ENCODE measurements around the gene RCVRN.
"Not testable (repeated sequence)": the region's sequence is repeated elsewhere in the genome, so short reads cannot be mapped to it uniquely, and the experiment has no call there.

The RCVRN gene

DNA sequence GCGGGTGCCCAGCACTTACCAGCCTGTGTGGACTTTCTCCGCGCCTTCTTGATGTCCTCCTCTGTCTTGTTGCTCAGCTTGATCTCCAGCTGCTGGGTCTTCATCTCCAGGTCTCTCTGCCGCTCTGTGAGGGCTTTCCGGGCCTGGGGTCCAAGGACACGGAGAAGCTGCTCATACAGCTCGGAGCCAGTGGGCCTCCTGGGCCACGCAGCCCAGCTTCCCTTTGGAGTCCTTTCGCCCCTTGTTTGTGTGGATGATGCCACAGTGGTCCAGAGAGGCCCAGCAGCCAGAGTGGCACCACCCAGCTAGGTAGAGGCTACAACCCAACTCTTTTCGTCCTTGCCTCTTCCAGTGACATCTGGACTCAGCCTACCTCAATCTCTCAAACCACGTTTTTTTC lies 20.4 kb upstream of the RCVRN start:
- DNase-seq (ENCODE audit: low spot score), result no peak
- no peak for TF ChIP-seq CTCF (IDR thresholded peaks at IDR 0.05)
- no peak overlapping the region for H3K4me3 ChIP-seq

DNA sequence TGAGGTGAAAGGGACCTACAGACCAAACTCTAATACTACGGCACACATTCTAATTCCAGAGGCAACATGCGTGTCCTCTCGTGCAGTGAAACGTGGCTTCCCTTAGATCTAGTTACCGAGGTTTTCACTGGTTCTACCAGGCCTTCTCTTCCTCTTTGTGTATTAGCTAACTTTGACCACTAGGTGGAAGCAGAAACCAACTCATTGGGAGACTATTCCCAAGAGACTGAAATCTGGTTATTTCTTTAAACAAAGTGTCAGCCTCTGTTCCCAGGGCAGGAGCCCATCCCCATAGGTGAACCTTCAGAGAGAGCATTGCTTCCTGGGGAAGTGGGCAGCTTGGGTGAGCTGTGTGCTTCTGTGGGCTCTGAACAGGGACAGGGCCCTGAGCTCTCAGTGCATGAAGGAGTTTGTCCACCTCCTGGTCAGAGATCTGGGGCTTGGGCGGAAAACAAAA lies 19.7 kb upstream of the RCVRN start:
- TF ChIP-seq CTCF (IDR thresholded peaks at IDR 0.05), result peak; percentile 78
- H3K27ac ChIP-seq, result no peak overlapping the region
- DNase-seq (ENCODE audit: low spot score), result no peak
- H3K4me3 ChIP-seq, result no peak overlapping the region

More for the DNA sequence above, 20.4 kb upstream of the RCVRN start:
- H3K27ac ChIP-seq, result no peak overlapping the region

DNA sequence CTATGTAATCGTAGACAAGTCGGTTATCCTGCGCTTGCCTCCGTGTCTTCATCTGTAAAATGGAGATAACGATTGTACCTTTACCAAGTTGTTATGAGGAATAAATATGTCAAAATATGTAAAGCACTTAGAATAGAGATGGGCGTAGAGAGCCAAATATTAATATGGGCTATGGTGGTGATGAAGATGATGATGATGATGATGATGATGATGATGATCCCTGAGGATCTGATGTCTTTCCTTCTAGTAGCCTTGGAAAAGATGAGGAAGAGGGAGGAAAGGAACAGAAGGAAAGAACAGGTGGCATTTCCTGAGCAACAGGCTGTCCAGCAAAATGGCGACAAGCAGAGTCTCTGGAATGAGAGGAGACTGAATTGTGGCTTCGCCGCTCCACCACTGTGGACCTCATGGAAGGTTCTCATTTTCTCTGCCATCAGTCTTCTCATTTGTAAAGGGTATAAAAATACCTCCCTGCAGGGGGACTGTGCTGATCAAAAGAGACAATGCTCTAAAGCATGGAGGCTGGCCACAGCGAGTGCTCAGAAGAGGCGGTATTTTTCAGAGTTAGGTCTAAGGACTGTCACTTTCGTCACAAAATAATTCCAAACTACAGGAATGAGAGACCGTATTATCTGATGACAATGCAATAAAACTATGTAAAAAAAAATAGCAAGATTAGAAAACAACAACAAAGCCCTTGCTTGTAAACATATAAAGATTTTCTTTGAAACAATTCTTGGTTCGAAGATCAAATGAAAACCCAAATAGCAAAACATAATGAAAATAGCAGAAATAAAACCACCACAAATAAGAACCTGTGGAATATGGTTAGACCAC lies 17.2 kb upstream of the RCVRN start:
- no peak for TF ChIP-seq CTCF (IDR thresholded peaks at IDR 0.05)
- H3K27ac ChIP-seq, result no peak overlapping the region
- no peak overlapping the region for H3K4me3 ChIP-seq
- no peak for DNase-seq (ENCODE audit: low spot score)

DNA sequence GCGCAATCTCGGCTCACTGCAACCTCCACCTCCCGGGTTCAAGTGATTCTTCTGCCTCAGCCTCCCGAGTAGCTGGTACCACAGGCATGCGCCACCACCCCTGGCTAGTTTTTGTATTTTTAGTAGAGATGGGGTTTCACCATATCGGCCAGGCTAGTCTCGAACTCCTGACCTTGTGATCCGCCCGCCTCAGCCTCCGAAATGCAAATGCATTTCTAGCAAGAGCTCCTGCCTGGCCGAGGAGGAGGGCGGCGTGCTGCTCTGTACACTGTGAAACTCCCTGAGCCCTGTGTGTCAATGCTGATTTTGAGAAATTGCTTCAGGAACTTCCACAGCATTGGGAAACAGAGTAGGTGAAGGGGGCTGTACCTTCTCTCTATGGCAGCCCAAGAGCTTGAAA lies 16.1 kb upstream of the RCVRN start:
- DNase-seq (ENCODE audit: low spot score); H3K27ac ChIP-seq; H3K4me3 ChIP-seq: not testable (repeated sequence)

DNA sequence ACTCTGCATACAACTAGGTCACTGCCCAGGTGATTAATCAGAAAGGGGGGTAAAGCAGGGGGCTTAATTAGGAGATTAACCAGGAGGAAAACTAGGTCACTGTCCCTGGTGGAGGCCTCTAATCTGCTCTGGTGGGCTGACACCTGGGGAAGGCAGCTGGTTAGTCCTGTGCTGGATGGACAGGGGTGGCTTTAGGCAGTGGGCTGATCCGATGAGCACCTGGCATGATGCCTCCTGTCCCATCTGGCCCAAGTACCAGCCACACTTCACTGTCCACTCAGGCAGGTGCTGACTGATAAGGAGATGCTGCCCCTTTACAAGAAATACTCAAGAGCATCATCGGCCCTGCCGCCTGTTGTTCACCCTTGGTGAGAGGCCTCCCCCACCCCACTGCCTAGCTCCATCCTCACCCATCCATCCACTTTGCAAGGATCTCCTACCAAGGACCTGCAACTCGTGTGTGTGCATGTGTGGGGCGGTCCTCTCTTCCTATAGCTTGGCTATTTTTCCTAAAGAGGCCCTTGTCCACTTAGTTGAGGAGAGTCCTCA lies 13.8 kb upstream of the RCVRN start:
- no peak overlapping the region for H3K27ac ChIP-seq
- no peak for TF ChIP-seq CTCF (IDR thresholded peaks at IDR 0.05)
- DNase-seq (ENCODE audit: low spot score), result peak; percentile 68
- no peak overlapping the region for H3K4me3 ChIP-seq

GRCh38 chr17:9918352-9918751 lies 13.3 kb upstream of the RCVRN start:
- H3K27ac ChIP-seq, result no peak overlapping the region
- DNase-seq (ENCODE audit: low spot score), result no peak
- no peak for TF ChIP-seq CTCF (IDR thresholded peaks at IDR 0.05)
- H3K4me3 ChIP-seq, result no peak overlapping the region

DNA sequence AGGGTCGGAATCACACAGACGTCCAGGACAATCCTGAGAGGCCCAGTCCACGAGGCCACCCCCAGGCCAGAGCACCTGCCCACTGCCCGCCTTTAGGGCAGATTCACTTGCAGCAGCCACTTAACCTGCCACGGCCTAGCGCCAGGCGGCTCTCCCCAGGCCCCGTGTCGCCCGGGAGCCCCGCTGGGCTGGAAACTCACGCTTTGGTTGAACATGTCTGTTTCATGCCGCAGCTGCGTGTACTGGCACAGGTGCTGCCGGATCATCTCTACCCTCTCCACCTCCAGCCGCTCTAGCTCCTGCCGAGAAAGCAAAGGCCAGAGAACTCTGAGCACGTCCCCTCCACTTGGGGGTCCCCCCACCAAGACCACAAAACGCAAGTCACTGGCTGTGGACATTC lies 12.7 kb upstream of the RCVRN start:
- no peak overlapping the region for H3K27ac ChIP-seq

More for the DNA sequence above, 12.7 kb upstream of the RCVRN start:
- DNase-seq (ENCODE audit: low spot score), result peak; percentile 69
- no peak overlapping the region for H3K4me3 ChIP-seq
- TF ChIP-seq CTCF (IDR thresholded peaks at IDR 0.05), result no peak
